Endodermal cell (in vitro differentiated cells): ENCODE measurements around the gene KRT32. TPM values are rescaled to one million over a fixed set of nuclear protein-coding genes. Genes with fewer than 3 reads are reported as not detected.

Experiments used
- DNase-seq: peaks from one replicate; pipeline ENCODE4 v3.0.0-alpha.2; 2017
- H3K27ac ChIP-seq: 2 replicates; pipeline ENCODE4 v1.5.1; 2013; ENCODE audit warnings: mild to moderate bottlenecking, low read depth, low read length, moderate library complexity
- H3K27me3 ChIP-seq: 2 replicates; pipeline ENCODE4 v1.6.1; 2013; ENCODE audit warnings: mild to moderate bottlenecking, low read length, moderate library complexity; ENCODE audit not compliant: insufficient read depth, control insufficient read depth, poor library complexity, severe bottlenecking
- H3K36me3 ChIP-seq: 2 replicates; pipeline ENCODE4 v1.7.0; 2013; ENCODE audit warnings: mild to moderate bottlenecking, low read length, moderate library complexity; ENCODE audit not compliant: control insufficient read depth, insufficient read depth
- H3K4me1 ChIP-seq: one replicate; pipeline ENCODE4 v1.7.0; 2013; ENCODE audit warnings: low read length; ENCODE audit not compliant: control insufficient read depth, insufficient read depth
- H3K4me3 ChIP-seq: 2 replicates; pipeline ENCODE4 v1.5.1; 2013; ENCODE audit warnings: mild to moderate bottlenecking, low read length, moderate library complexity
- H3K9ac ChIP-seq: 2 replicates; pipeline ENCODE4 v1.6.1; 2013; ENCODE audit warnings: mild to moderate bottlenecking, low read length, moderate library complexity; ENCODE audit not compliant: poor library complexity, severe bottlenecking; ENCODE audit errors: extremely low read depth
- H3K9me3 ChIP-seq: 2 replicates; pipeline ENCODE4 v1.6.1; 2013; ENCODE audit warnings: mild to moderate bottlenecking, low read length, moderate library complexity; ENCODE audit not compliant: control insufficient read depth
- H3K27ac Mint-ChIP-seq: 2 replicates; pipeline ENCODE4 v1.8.0; 2020; ENCODE audit warnings: mixed read lengths
- H3K27me3 Mint-ChIP-seq: 2 replicates; pipeline ENCODE4 v1.8.0; 2021; ENCODE audit warnings: mild to moderate bottlenecking, mixed read lengths; ENCODE audit not compliant: insufficient read depth
- H3K36me3 Mint-ChIP-seq: 2 replicates; pipeline ENCODE4 v1.8.0; 2020; ENCODE audit warnings: low read depth, mixed read lengths
- H3K4me1 Mint-ChIP-seq: 2 replicates; pipeline ENCODE4 v1.8.0; 2020; ENCODE audit warnings: mixed read lengths
- H3K4me3 Mint-ChIP-seq: 2 replicates; pipeline ENCODE4 v1.8.0; 2020; ENCODE audit warnings: mild to moderate bottlenecking, moderate library complexity, mixed read lengths
- H3K9me3 Mint-ChIP-seq: 2 replicates; pipeline ENCODE4 v1.8.0; 2020; ENCODE audit warnings: mild to moderate bottlenecking, mixed read lengths
- CTCF ChIP-seq: fragments of 200-600 bp; sonication (generic); conservative IDR thresholded peaks from 2 replicates; pipeline ENCODE4 v1.5.0; 2021; ENCODE audit warnings: antibody characterized with exemption, mild to moderate bottlenecking
- WGBS, 2 experiments: methylation state at CpG; one replicate each; pipeline versions ENCODE4 v1.1.5 to v1.1.7; 2013; ENCODE audit warnings: missing lambda C conversion rate in 2 of 2, mixed read lengths in 1 of 2; ENCODE audit not compliant: insufficient coverage in 1 of 2, insufficient read length in 1 of 2; 5-methylcytosine and 5-hydroxymethylcytosine counted together
- microRNA-seq: library from miRNA; unstranded; fragments of <30 nt; microRNA quantifications from one replicate; pipeline ENCODE4 v1.2.0, GENCODE V29; 2020; ENCODE audit warnings: borderline microRNAs expressed
- total RNA-seq, 2 donors: library from RNA; stranded (reverse); fragmentation: NEBNext Ultra II Directional in 1 of 2; extraction: Animal tissue kit (Norgen Biotek cat#: 25700) in 1 of 2; gene quantifications; 2 replicates in 1 of 2; 3 replicates in 1 of 2; pipeline ENCODE4 v1.2.1, GENCODE V29; 2021

The KRT32 gene
- total RNA-seq, 2 donors from 2014 or later, result not detected

GRCh38 chr17:41411072-41411840, 55.9 kb downstream of the KRT32 start:
- Mint-ChIP-seq H3K9me3 (no peaks in the 10 kb centered on the region), H3K27me3 (no peaks in the 10 kb centered on the region), H3K4me3 (no peak overlapping the region), H3K36me3 (no peaks in the 10 kb centered on the region), H3K4me1 (peaks cover 5% of the 10 kb centered on the region), H3K27ac (no peak overlapping the region)
- Histone ChIP-seq H3K9me3 (no peaks in the 10 kb centered on the region), H3K9ac (no peak overlapping the region), H3K27ac (no peak overlapping the region), H3K27me3 (no peaks in the 10 kb centered on the region), H3K36me3 (no peaks in the 10 kb centered on the region), H3K4me1 (no peaks in the 10 kb centered on the region), H3K4me3 (no peak overlapping the region)
- 95 to 97% methylated on average over 17 to 20 of the region's 20 CpGs for WGBS, 2 experiments
- TF ChIP-seq CTCF, result no peak
- DNase-seq, result no peak

Small RNAs within 50 kb of the gene (microRNA-seq; reads per million reads assigned to microRNA genes)
- not detected for gene MIR6510

Other genes with a start within 250 kb of the KRT32 start
- gene KRTAP9-2, start 240.7 kb downstream of the KRT32 start, total RNA-seq, result not detected
- gene KRTAP9-3, start 234.9 kb downstream of the KRT32 start, total RNA-seq, result not detected
- not detected for gene KRTAP9-8, start 229.4 kb downstream of the KRT32 start, total RNA-seq
- gene KRTAP9-4, start 217.7 kb downstream of the KRT32 start, total RNA-seq, result not detected
- not detected for gene KRTAP9-9, start 212.0 kb downstream of the KRT32 start, total RNA-seq
- gene KRTAP9-6, start 202.0 kb downstream of the KRT32 start, total RNA-seq, result not detected
- gene KRTAP9-7, start 191.7 kb downstream of the KRT32 start, total RNA-seq, result not detected
- gene KRTAP29-1, start 164.5 kb downstream of the KRT32 start, total RNA-seq, result not detected
- gene KRTAP16-1, start 158.1 kb downstream of the KRT32 start, total RNA-seq, result not detected
- gene KRTAP17-1, start 151.7 kb downstream of the KRT32 start, total RNA-seq, result under 1 TPM; 0.46 to 0.48 TPM
- not detected for gene KRT33A, start 116.6 kb downstream of the KRT32 start, total RNA-seq
- gene KRT33B, start 97.6 kb downstream of the KRT32 start, total RNA-seq, result not detected
- gene KRT34, start 85.1 kb downstream of the KRT32 start, total RNA-seq, result not detected
- gene KRT31, start 69.8 kb downstream of the KRT32 start, total RNA-seq, result not detected
- not detected for gene KRT37, start 42.8 kb downstream of the KRT32 start, total RNA-seq
- gene KRT38, start 26.4 kb downstream of the KRT32 start, total RNA-seq, result not detected
- gene KRT35, start 13.8 kb upstream of the KRT32 start, total RNA-seq, result not detected
- gene KRT36, start 22.5 kb upstream of the KRT32 start, total RNA-seq, result not detected
- not detected for gene KRT13, start 38.2 kb upstream of the KRT32 start, total RNA-seq
- gene KRT15, start 51.5 kb upstream of the KRT32 start, total RNA-seq, result 1 to 10 TPM in 1 of 2 donors, under 1 TPM in 1; 0.95 to 1.2 TPM
- gene KRT19, start 60.9 kb upstream of the KRT32 start, total RNA-seq, result 1,000 to 10,000 TPM in 1 of 2 donors, 100 to 1,000 TPM in 1; 750 to 1,012 TPM
- not detected for gene KRT9, start 104.7 kb upstream of the KRT32 start, total RNA-seq
- not detected for gene KRT14, start 119.5 kb upstream of the KRT32 start, total RNA-seq
- not detected for gene KRT16, start 145.4 kb upstream of the KRT32 start, total RNA-seq
- not detected for gene KRT17, start 157.2 kb upstream of the KRT32 start, total RNA-seq
- 100 to 1,000 TPM; 526 to 573 TPM for gene EIF1, start 221.5 kb upstream of the KRT32 start, total RNA-seq
- gene GAST, start 244.9 kb upstream of the KRT32 start, total RNA-seq, result not detected